WTC11 (cell line): ENCODE measurements around the gene TTLL4. TPM values are rescaled to one million over a fixed set of nuclear protein-coding genes. Genes with fewer than 3 reads are reported as not detected.

Source experiments
- ATAC-seq: fragments of 200-7000 bp; cut with Tn5 transposase; 2 replicates; pipeline ENCODE4 v1.10.0; 2021; ENCODE audit warnings: mild to moderate bottlenecking, moderate library complexity
- CTCF ChIA-PET: fragments of 300-600 bp; sonication (Branson Sonifier 250); formaldehyde crosslinking; loops from one replicate; lab custom pipeline; 2021; ENCODE audit warnings: antibody characterized with exemption; lab: Charles Lee
- POLR2A ChIA-PET: fragments of 350-600 bp; sonication (Branson Sonifier 250); formaldehyde crosslinking; loops from one replicate; lab custom pipeline; 2021; ENCODE audit warnings: antibody characterized with exemption; lab: Charles Lee
- DNase-seq: peaks from one replicate; pipeline ENCODE4 v3.0.0; 2021; ENCODE audit warnings: low spot score
- H3K27ac Mint-ChIP-seq: 2 replicates; pipeline ENCODE4 v1.8.0; 2021; ENCODE audit warnings: mixed read lengths
- H3K27me3 Mint-ChIP-seq: 2 replicates; pipeline ENCODE4 v1.8.0; 2021; ENCODE audit warnings: low read depth, mild to moderate bottlenecking, moderate library complexity, mixed read lengths
- H3K36me3 Mint-ChIP-seq: 2 replicates; pipeline ENCODE4 v1.8.0; 2021; ENCODE audit warnings: mixed read lengths
- H3K4me1 Mint-ChIP-seq: 2 replicates; pipeline ENCODE4 v1.8.0; 2022; ENCODE audit warnings: mixed read lengths
- H3K4me3 Mint-ChIP-seq: 2 replicates; pipeline ENCODE4 v1.8.0; 2021; ENCODE audit warnings: mild to moderate bottlenecking, moderate library complexity, mixed read lengths
- H3K9me3 Mint-ChIP-seq: 2 replicates; pipeline ENCODE4 v1.8.0; 2021; ENCODE audit warnings: mixed read lengths
- ELF4 ChIP-seq: sonication (generic); formaldehyde crosslinking; IDR thresholded peaks from 2 replicates; pipeline ENCODE4 v1.8.1; 2022; ENCODE audit warnings: low read depth, mild to moderate bottlenecking, moderate library complexity, missing genetic modification reagents
- EMX1 ChIP-seq: fragments of 250-450 bp; sonication (Bioruptor Pico); IDR thresholded peaks from 2 replicates; pipeline ENCODE4 v1.8.0; 2021; ENCODE audit warnings: mild to moderate bottlenecking
- GABPB1 ChIP-seq: sonication (generic); formaldehyde crosslinking; IDR thresholded peaks from 2 replicates; pipeline ENCODE4 v1.8.1; 2023; ENCODE audit warnings: mild to moderate bottlenecking, missing genetic modification reagents
- MXD4 ChIP-seq: fragments of 250-450 bp; sonication (Bioruptor Pico); IDR thresholded peaks from 2 replicates; pipeline ENCODE4 v1.8.0; 2021; ENCODE audit warnings: mild to moderate bottlenecking, moderate library complexity, borderline replicate concordance
- SMAD3 ChIP-seq: sonication (generic); formaldehyde crosslinking; IDR thresholded peaks from 2 replicates; pipeline ENCODE4 v1.8.0; 2022; ENCODE audit warnings: missing genetic modification reagents, mild to moderate bottlenecking, borderline replicate concordance
- TEAD1 ChIP-seq: sonication (generic); formaldehyde crosslinking; IDR thresholded peaks from 2 replicates; pipeline ENCODE4 v1.8.0; 2022; ENCODE audit warnings: mild to moderate bottlenecking, missing genetic modification reagents
- TEAD4 ChIP-seq: sonication (generic); formaldehyde crosslinking; IDR thresholded peaks from 2 replicates; pipeline ENCODE4 v1.8.0; 2022; ENCODE audit warnings: mild to moderate bottlenecking, missing genetic modification reagents
- ZBTB21 ChIP-seq: sonication (generic); formaldehyde crosslinking; IDR thresholded peaks from 2 replicates; pipeline ENCODE4 v1.8.1; 2023; ENCODE audit warnings: mild to moderate bottlenecking, missing genetic modification reagents, borderline replicate concordance
- ZNF396 ChIP-seq: fragments of 250-450 bp; sonication (Bioruptor Pico); IDR thresholded peaks from 2 replicates; pipeline ENCODE4 v1.8.0; 2021; ENCODE audit warnings: mild to moderate bottlenecking, moderate library complexity, borderline replicate concordance
- ZNF671 ChIP-seq: fragments of 250-450 bp; sonication (Bioruptor Pico); IDR thresholded peaks from 2 replicates; pipeline ENCODE4 v1.8.0; 2021; ENCODE audit warnings: mild to moderate bottlenecking
- total RNA-seq: library from RNA; stranded (reverse); gene quantifications from 3 replicates; pipeline ENCODE4 v1.2.3, GENCODE V29; 2021
- TF ChIP-seq, protein P1 (sequence below): sonication (generic); formaldehyde crosslinking; IDR thresholded peaks from 2 replicates; pipeline ENCODE4 v1.8.0; 2023; ENCODE audit warnings: mild to moderate bottlenecking, missing genetic modification reagents
- TF ChIP-seq, protein P2 (sequence below): sonication (generic); formaldehyde crosslinking; IDR thresholded peaks from 2 replicates; pipeline ENCODE4 v1.8.1; 2022; ENCODE audit warnings: low read depth, mild to moderate bottlenecking, moderate library complexity, missing genetic modification reagents, borderline replicate concordance
- TF ChIP-seq, protein P3 (sequence below): sonication (generic); formaldehyde crosslinking; IDR thresholded peaks from 2 replicates; pipeline ENCODE4 v1.8.0; 2022; ENCODE audit warnings: mild to moderate bottlenecking, missing genetic modification reagents
- TF ChIP-seq, protein P4 (sequence below): sonication (generic); formaldehyde crosslinking; IDR thresholded peaks from 2 replicates; pipeline ENCODE4 v1.8.1; 2022; ENCODE audit warnings: mild to moderate bottlenecking, missing genetic modification reagents, moderate library complexity, borderline replicate concordance
- TF ChIP-seq, protein P5 (sequence below): fragments of 250-450 bp; sonication (Bioruptor Pico); IDR thresholded peaks from 2 replicates; pipeline ENCODE4 v1.9.0; 2021; ENCODE audit warnings: moderate library complexity, mild to moderate bottlenecking, inconsistent platforms, borderline replicate concordance
- TF ChIP-seq, protein P6 (sequence below): sonication (generic); formaldehyde crosslinking; IDR thresholded peaks from 2 replicates; pipeline ENCODE4 v1.8.0; 2023; ENCODE audit warnings: missing genetic modification reagents
- TF ChIP-seq, protein P7 (sequence below): sonication (generic); formaldehyde crosslinking; IDR thresholded peaks from 2 replicates; pipeline ENCODE4 v1.8.1; 2023; ENCODE audit warnings: mild to moderate bottlenecking, missing genetic modification reagents
- TF ChIP-seq, protein P8 (sequence below): sonication (generic); formaldehyde crosslinking; IDR thresholded peaks from 2 replicates; pipeline ENCODE4 v1.8.1; 2023; ENCODE audit warnings: mild to moderate bottlenecking, missing genetic modification reagents, moderate library complexity
- TF ChIP-seq, protein P9 (sequence below): sonication (generic); formaldehyde crosslinking; conservative IDR thresholded peaks from 2 replicates; pipeline ENCODE4 v1.8.1; 2022; ENCODE audit warnings: mild to moderate bottlenecking, missing genetic modification reagents

The TTLL4 gene
- total RNA-seq, 1 experiment from 2014 or later = 87.4 TPM

DNA sequence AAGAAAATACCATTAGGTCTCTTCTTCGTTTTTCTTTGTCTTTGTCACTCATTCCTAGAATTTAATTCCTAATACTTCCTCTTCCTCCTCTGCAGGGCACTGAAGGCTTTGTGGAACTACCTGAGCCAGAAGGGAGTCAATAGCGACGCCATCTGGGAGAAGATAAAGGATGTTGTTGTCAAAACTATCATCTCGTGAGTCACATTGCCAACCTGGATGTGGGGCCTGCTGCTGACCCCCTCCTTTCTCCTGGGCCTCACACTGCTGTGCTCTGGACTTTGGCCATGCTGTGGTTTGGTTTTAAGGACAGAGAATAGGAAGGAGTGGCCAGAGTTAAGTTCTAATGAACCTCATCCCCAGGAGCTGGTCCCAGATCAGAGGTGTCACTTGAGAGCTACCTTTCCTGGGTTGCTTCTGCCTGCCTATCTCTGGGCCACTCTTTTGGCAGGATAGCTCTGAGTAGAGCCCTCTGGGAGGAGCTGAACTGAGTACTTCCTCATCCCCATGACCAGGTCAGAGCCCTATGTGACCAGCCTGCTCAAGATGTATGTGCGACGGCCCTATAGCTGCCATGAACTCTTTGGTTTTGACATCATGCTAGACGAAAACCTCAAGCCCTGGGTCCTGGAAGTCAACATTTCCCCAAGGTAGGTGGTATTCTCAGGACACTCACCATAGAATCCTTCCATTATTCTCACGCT lies 38.3 kb downstream of the TTLL4 start:
- Mint-ChIP-seq H3K27ac (no peak overlapping the region), H3K36me3 (peaks cover 89% of the 10 kb centered on the region), H3K4me3 (no peak overlapping the region), H3K9me3 (no peaks in the 10 kb centered on the region), H3K27me3 (no peaks in the 10 kb centered on the region), H3K4me1 (no peaks in the 10 kb centered on the region)
- ChIA-PET POLR2A (interaction anchor here (0.7 kb wide), 1 partner anchor 17 kb away, joined by 8 read pairs; no protein-coding TSS in a partner anchor), CTCF (interaction anchor here (0.7 to 1.7 kb wide), 2 partner anchors 24 to 98 kb away, joined by 3 to 9 read pairs; no protein-coding TSS in a partner anchor)
- no peak for ATAC-seq
- DNase-seq = no peak
- TF ChIP-seq ELF4 (no peak), GABPB1 (peak; percentile 61; the same call in 1 of the 2 replicates), EMX1 (CRISPR knock-in tag) (no peak), TEAD1 (CRISPR knock-in tag) (no peak)
- TF ChIP-seq, protein P1, sequence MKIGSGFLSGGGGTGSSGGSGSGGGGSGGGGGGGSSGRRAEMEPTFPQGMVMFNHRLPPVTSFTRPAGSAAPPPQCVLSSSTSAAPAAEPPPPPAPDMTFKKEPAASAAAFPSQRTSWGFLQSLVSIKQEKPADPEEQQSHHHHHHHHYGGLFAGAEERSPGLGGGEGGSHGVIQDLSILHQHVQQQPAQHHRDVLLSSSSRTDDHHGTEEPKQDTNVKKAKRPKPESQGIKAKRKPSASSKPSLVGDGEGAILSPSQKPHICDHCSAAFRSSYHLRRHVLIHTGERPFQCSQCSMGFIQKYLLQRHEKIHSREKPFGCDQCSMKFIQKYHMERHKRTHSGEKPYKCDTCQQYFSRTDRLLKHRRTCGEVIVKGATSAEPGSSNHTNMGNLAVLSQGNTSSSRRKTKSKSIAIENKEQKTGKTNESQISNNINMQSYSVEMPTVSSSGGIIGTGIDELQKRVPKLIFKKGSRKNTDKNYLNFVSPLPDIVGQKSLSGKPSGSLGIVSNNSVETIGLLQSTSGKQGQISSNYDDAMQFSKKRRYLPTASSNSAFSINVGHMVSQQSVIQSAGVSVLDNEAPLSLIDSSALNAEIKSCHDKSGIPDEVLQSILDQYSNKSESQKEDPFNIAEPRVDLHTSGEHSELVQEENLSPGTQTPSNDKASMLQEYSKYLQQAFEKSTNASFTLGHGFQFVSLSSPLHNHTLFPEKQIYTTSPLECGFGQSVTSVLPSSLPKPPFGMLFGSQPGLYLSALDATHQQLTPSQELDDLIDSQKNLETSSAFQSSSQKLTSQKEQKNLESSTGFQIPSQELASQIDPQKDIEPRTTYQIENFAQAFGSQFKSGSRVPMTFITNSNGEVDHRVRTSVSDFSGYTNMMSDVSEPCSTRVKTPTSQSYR (CRISPR knock-in tag) = no peak
- TF ChIP-seq, protein P2, sequence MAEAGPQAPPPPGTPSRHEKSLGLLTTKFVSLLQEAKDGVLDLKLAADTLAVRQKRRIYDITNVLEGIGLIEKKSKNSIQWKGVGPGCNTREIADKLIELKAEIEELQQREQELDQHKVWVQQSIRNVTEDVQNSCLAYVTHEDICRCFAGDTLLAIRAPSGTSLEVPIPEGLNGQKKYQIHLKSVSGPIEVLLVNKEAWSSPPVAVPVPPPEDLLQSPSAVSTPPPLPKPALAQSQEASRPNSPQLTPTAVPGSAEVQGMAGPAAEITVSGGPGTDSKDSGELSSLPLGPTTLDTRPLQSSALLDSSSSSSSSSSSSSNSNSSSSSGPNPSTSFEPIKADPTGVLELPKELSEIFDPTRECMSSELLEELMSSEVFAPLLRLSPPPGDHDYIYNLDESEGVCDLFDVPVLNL (CRISPR knock-in tag) = no peak
- TF ChIP-seq, protein P3, sequence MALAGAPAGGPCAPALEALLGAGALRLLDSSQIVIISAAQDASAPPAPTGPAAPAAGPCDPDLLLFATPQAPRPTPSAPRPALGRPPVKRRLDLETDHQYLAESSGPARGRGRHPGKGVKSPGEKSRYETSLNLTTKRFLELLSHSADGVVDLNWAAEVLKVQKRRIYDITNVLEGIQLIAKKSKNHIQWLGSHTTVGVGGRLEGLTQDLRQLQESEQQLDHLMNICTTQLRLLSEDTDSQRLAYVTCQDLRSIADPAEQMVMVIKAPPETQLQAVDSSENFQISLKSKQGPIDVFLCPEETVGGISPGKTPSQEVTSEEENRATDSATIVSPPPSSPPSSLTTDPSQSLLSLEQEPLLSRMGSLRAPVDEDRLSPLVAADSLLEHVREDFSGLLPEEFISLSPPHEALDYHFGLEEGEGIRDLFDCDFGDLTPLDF (CRISPR knock-in tag) = no peak
- TF ChIP-seq, protein P4, sequence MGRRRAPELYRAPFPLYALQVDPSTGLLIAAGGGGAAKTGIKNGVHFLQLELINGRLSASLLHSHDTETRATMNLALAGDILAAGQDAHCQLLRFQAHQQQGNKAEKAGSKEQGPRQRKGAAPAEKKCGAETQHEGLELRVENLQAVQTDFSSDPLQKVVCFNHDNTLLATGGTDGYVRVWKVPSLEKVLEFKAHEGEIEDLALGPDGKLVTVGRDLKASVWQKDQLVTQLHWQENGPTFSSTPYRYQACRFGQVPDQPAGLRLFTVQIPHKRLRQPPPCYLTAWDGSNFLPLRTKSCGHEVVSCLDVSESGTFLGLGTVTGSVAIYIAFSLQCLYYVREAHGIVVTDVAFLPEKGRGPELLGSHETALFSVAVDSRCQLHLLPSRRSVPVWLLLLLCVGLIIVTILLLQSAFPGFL = no peak
- TF ChIP-seq, protein P5, sequence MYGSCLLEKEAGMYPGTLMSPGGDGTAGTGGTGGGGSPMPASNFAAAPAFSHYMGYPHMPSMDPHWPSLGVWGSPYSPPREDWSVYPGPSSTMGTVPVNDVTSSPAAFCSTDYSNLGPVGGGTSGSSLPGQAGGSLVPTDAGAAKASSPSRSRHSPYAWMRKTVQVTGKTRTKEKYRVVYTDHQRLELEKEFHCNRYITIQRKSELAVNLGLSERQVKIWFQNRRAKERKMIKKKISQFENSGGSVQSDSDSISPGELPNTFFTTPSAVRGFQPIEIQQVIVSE = no peak
- TF ChIP-seq, all 79 proteins: peak for 1

DNA sequence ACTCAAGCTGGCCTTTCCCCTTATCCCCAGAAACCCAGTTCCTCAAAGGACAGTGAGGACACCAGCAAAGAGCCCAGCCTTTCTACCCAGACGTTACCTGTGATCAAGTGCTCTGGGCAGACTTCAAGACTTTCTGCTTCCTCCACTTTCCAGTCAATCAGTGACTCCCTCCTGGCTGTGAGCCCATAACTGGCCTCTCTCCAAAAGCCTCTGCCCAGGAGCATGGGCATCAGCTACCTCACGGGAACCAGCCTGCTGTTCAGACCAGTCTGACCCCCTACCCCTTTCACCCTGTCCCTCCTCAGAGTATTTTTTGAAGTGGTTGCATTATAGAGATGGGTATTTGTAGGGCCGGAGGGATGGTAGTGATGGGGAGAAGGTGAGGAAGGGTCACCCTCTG lies 43.6 kb downstream of the TTLL4 start:
- DNase-seq = no peak
- H3K4me3 Mint-ChIP-seq = no peak overlapping the region
- no peak overlapping the region for H3K27ac Mint-ChIP-seq
- H3K9me3 Mint-ChIP-seq = no peaks in the 10 kb centered on the region
- H3K4me1 Mint-ChIP-seq = no peaks in the 10 kb centered on the region
- ATAC-seq = no peak
- ChIA-PET CTCF (interaction anchor here (1.3 kb wide), 1 partner anchor 93 kb away, joined by 3 read pairs; no protein-coding TSS in a partner anchor), POLR2A (no interaction called here)
- peaks cover 48% of the 10 kb centered on the region for H3K36me3 Mint-ChIP-seq
- H3K27me3 Mint-ChIP-seq = no peaks in the 10 kb centered on the region
- TF ChIP-seq MXD4 (no peak), TEAD4 (CRISPR knock-in tag) (no peak)

DNA sequence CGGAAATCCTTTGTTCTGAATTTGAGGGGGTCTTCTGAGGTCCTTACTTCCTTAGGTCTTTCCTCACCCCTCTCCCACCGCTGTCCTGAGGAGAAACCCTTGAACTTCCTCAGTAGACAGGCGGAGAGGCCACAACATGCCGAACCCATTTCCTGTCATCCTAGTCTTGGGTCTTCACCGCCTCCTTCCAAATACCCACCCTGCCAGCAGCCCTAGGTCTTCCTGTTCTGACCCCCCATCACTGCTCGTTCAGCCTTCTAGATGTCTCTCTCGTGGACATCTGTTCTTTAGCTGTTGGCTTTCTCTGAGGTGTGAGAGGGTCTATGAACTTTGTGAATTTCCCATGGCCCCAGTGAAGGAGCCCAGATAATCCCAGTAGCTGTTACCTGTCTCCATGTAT lies 44.1 kb downstream of the TTLL4 start:
- DNase-seq = no peak
- ChIA-PET POLR2A (no interaction called here), CTCF (no interaction called here)
- peaks cover 43% of the 10 kb centered on the region for H3K36me3 Mint-ChIP-seq
- no peaks in the 10 kb centered on the region for H3K27me3 Mint-ChIP-seq
- ATAC-seq = no peak
- H3K27ac Mint-ChIP-seq = no peak overlapping the region
- H3K4me1 Mint-ChIP-seq = no peaks in the 10 kb centered on the region
- no peaks in the 10 kb centered on the region for H3K9me3 Mint-ChIP-seq
- H3K4me3 Mint-ChIP-seq = no peak overlapping the region
- TF ChIP-seq, protein P6, sequence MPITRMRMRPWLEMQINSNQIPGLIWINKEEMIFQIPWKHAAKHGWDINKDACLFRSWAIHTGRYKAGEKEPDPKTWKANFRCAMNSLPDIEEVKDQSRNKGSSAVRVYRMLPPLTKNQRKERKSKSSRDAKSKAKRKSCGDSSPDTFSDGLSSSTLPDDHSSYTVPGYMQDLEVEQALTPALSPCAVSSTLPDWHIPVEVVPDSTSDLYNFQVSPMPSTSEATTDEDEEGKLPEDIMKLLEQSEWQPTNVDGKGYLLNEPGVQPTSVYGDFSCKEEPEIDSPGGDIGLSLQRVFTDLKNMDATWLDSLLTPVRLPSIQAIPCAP = no peak
- no peak for TF ChIP-seq ZNF671 (CRISPR knock-in tag)
- no peak for TF ChIP-seq SMAD3 (CRISPR knock-in tag)
- TF ChIP-seq, protein P7, sequence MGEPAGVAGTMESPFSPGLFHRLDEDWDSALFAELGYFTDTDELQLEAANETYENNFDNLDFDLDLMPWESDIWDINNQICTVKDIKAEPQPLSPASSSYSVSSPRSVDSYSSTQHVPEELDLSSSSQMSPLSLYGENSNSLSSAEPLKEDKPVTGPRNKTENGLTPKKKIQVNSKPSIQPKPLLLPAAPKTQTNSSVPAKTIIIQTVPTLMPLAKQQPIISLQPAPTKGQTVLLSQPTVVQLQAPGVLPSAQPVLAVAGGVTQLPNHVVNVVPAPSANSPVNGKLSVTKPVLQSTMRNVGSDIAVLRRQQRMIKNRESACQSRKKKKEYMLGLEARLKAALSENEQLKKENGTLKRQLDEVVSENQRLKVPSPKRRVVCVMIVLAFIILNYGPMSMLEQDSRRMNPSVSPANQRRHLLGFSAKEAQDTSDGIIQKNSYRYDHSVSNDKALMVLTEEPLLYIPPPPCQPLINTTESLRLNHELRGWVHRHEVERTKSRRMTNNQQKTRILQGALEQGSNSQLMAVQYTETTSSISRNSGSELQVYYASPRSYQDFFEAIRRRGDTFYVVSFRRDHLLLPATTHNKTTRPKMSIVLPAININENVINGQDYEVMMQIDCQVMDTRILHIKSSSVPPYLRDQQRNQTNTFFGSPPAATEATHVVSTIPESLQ (CRISPR knock-in tag) = no peak
- TF ChIP-seq TEAD4 (CRISPR knock-in tag) = no peak
- TF ChIP-seq ZNF396 = no peak
- no peak for TF ChIP-seq ZBTB21 (CRISPR knock-in tag)
- TF ChIP-seq, protein P8, sequence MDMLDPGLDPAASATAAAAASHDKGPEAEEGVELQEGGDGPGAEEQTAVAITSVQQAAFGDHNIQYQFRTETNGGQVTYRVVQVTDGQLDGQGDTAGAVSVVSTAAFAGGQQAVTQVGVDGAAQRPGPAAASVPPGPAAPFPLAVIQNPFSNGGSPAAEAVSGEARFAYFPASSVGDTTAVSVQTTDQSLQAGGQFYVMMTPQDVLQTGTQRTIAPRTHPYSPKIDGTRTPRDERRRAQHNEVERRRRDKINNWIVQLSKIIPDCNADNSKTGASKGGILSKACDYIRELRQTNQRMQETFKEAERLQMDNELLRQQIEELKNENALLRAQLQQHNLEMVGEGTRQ (CRISPR knock-in tag) = no peak
- TF ChIP-seq, protein P9, sequence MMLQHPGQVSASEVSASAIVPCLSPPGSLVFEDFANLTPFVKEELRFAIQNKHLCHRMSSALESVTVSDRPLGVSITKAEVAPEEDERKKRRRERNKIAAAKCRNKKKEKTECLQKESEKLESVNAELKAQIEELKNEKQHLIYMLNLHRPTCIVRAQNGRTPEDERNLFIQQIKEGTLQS (CRISPR knock-in tag) = no peak
